ENCODE data around the gene HLA-DRB5.

GRCh38 chr6:32517654-32518445 is 12.2 kb downstream of the HLA-DRB5 start:
- TF ChIP-seq CREB1 (IDR thresholded peaks at IDR 0.05) (no peak), HDAC6 (IDR thresholded peaks at IDR 0.05; ENCODE audit: low read depth, low read length) (no peak), TAF1 (IDR thresholded peaks at IDR 0.05; ENCODE audit: low read depth, low read length) (no peak), GABPA (IDR thresholded peaks at IDR 0.05; ENCODE audit: borderline replicate concordance, insufficient read depth, low read length) (no peak), JUN (IDR thresholded peaks at IDR 0.05; ENCODE audit: low read depth, low read length) (no peak), EP300 (IDR thresholded peaks at IDR 0.05; ENCODE audit: borderline replicate concordance in 1 of 2, low read depth in 2 of 2, low read length in 2 of 2) (no peak), EZH2 (IDR thresholded peaks at IDR 0.05; ENCODE audit: low read depth, low read length, severe bottlenecking) (no peak)
- TF ChIP-seq, protein P1, sequence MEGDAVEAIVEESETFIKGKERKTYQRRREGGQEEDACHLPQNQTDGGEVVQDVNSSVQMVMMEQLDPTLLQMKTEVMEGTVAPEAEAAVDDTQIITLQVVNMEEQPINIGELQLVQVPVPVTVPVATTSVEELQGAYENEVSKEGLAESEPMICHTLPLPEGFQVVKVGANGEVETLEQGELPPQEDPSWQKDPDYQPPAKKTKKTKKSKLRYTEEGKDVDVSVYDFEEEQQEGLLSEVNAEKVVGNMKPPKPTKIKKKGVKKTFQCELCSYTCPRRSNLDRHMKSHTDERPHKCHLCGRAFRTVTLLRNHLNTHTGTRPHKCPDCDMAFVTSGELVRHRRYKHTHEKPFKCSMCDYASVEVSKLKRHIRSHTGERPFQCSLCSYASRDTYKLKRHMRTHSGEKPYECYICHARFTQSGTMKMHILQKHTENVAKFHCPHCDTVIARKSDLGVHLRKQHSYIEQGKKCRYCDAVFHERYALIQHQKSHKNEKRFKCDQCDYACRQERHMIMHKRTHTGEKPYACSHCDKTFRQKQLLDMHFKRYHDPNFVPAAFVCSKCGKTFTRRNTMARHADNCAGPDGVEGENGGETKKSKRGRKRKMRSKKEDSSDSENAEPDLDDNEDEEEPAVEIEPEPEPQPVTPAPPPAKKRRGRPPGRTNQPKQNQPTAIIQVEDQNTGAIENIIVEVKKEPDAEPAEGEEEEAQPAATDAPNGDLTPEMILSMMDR (IDR thresholded peaks at IDR 0.05; ENCODE audit: control extremely low read depth in 1 of 3, insufficient read depth in 1 of 3, low read depth in 1 of 3, low read length in 3 of 3), result no peak
